Stimulated activated CD4-positive, alpha-beta T cell treated with anti-CD3 and anti-CD28 coated beads, Interleukin-12 subunit alpha, Interleukin-12 subunit beta, amount 100 ng/mL, for 48 hours (primary cell): Measurements from ENCODE around the gene RNU1-3.
A peak's percentile ranks its signal among the peaks of the same experiment; 100 is the strongest.
"Not testable (repeated sequence)": the region's sequence is repeated elsewhere in the genome, so short reads cannot be mapped to it uniquely, and the experiment has no call there.

Experiments used
- DNase-seq, 3 donors: peaks; one replicate each; pipeline ENCODE4 v3.0.0-alpha.2; 2020; ENCODE audit warnings: low read depth in 2 of 3, low spot score in 1 of 3

Gene RNU1-3

DNA sequence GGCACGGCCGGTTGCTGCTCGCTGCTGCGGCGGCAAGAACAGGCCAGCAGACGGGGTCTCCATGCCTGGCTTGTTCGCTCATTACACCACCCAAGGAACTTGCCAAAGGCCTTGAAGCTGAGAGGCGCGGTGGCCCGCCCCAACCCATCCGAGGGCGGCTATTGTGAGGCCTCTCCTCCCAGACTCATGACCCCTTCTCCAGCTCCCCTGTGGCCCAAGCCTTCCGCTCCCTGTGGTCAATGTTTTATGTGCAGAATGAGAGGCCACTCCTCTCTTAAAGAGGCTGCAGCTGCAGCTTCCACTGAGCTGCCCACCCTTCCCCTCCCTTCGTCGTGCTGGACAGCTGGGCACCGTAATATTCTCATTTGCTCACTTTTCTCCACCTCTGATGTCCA, 27.6 kb upstream of the RNU1-3 start:
- not testable (repeated sequence) for DNase-seq

DNA sequence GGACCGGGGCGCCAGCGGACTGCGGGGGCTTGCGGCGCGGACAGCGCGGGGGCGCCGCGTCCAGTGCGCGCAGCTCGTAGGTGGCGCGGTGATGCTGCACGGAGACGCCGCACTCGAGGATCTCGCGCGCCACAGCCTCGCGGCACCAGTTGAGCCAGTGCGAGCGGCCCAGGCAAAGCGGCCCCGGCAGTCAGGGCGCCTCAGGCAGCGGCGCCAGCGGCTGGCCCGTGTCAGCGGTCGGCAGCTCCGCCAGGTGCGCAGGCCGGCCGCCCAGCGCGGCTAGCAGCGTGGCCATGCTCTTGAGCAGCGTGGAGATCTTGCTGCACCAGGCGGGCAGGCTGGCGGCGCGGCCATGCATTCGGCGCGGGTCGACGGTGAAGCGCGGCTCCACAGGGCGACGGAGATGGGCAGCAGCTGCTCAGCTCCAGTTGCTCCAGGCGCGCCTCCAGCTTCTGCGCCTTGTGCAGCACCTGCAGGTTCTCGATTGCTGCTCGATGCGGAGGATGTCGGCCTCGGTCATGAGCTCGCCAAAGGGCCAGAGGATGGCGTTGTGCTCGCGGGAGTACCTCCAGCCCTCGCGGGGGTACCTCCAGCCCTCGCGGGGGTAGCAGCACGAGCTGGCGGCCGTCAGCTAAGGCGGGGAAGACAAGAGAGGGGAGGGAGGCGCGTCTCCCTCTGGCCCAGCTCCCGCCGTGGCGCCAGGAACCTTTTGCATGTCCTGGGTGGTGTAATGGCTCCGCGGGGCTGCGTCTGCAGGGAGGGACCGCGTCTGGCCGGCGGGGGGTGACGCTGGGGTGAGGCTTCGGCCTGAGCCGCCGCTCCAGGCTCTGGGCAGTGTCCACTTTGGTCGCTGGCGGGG, 26.9 kb upstream of the RNU1-3 start:
- not testable (repeated sequence) for DNase-seq

DNA sequence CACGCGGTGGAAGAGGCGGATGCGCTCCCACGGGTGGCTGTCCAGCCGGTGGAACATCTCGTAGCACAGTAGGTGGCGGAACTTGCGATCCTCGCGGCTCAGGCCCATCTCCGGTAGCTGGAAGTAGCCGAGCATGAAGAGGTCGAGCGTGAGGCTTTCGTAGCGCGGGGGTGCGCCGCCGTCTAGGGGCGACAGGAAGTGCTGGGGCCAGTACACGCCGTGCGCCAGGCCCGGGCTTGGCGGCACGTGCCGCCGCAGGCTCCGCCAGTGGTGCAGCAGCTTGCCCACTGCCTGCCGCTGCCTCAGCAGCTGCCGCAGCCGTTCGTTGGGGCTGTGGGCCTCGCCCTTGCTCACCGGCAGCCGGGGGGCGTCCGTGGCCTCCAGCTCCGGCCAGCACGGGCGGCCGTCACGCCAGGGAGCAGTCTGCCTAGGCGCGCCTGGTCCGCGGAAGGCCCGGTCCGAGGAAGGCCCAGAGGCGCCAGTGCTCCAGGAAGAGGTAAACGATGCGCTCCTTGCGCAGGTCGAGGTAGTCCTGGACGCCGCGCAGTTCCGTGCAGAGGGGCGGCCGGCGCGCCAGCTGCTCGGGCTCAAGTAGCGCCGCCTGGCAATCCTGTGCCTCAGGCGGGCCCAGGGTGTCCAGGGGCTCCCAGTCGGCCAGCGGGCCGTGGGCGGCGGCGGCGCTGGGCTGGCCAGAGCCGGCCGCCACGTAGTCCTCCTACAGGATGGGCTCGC, 26.1 kb upstream of the RNU1-3 start:
- not testable (repeated sequence) for DNase-seq

DNA sequence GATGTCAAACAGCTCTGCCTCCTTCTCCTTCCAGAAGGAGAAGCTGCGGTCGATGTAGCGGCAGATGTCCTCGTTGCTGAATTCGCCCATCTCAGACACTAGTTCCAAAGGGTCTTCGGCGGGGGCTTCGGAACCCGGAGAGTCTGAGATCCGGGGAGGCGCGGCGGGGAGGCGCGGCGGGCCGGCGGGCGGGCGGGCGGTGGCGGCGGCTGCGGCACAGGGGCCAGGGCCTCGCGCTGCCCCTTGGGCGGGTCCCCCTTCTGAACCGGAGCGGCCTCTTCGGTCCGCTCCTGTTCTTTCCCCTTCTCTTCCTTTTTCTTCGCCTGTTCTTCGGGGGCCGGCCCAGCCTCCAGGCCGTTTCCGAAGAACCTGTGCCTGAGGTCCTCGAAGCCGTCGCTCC, 25.5 kb upstream of the RNU1-3 start:
- DNase-seq, result not testable (repeated sequence)

DNA sequence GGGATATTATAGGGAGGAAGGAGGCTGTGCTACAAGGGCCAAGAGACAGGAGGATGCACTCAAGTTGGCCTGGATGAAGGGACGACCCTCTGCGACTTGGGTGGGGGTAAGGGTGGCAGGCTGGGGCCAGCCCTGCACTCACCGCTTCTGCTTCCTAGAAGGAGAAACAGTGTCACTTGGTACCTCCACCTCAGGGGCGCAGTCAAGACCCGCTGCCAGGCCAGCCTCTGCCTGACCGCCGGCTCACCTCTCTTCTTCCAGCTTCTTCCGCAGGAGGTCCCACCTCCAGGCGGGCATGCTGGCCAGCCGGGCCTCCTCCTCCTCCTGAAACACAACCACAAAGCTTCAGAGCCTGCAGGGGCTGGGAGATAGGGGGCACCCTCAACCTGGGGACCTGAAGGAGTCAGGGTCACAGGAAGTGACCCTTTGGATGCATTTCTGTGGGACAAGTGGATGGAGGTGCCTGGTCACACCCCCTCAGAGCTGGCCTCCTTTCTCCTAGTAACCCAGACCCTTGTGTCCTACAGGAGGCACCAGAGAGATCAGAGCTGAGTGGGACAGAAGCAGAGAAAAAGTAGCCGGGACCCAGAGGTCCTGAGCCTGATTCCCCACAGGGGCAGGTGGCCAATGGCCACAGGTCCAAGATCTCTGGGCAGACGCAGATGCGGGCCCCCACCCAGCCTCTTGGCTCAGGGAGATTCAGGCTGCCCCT, 24.4 kb upstream of the RNU1-3 start:
- not testable (repeated sequence) for DNase-seq

DNA sequence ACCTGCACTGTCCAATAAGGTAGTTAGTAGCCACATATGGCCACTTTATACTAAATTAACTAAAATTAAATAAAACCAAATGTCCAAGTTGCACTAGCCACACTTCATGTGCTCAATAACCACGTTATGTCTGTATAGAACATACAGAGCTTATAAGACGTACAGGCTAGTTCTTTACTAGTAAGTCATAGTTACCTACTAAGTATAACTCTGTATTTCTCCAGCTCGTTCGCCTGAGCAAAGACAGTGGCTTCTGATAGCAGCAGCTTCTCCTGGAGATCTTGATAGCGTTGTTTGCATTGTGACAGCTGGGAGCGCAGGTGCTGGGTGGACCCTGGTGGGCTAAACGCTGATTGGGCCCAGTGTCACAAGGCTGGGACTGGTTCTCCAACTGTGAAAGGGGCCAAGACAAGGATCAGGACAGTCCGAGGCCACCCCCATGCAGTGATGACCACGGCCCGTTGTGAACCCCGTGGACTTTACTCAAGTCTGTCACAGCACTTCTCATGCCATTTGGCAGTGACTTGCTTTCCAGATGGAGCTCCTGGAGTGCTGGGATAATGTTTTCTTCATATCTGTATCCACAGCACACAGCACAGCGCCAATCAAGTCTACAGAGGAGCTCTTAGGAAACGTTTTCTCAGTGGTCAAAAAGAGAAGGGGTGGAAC, 20.5 kb upstream of the RNU1-3 start:
- not testable (repeated sequence) for DNase-seq

DNA sequence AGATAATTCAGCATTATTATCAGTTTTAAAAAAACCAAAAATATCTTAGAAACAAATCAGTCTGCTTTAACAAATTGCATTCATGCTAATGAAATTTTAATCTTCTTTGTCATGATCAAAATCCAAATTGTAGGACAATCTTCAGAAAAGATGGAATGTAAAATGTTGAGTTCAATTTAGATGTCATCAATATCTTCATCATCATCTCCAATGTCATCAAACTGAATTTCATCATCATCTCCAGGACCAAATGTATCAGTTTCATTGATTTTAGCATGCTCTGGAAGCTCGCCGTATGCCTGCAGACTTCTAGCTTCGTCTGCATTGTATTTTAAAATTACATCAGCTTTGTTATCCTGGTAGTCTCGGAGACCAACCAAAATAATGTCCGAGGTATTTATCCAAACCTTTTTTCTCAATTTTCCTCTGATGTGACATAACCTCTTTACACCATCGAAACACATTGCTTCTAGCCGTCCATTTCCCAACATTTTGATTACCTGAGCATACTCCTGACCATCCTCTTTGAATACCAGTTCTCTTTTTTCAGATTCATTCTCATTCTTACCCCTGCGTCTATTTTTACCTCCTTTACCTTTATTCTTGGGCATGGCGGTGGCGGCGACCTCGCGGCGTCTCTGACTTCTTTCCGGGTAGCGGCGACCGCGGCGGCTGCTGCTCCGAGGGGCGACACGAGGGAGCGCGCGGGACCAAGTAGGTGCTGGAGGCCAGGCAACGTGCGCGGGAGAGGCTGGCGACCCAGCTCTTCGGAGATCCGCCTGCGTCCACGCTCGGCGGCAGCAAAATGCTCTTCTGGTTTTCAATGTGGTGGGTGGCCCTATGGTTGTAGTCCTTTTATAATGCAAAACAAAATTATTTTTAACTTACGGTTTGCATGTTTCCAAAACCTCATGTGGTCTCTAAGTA, 19.0 kb upstream of the RNU1-3 start:
- not testable (repeated sequence) for DNase-seq

DNA sequence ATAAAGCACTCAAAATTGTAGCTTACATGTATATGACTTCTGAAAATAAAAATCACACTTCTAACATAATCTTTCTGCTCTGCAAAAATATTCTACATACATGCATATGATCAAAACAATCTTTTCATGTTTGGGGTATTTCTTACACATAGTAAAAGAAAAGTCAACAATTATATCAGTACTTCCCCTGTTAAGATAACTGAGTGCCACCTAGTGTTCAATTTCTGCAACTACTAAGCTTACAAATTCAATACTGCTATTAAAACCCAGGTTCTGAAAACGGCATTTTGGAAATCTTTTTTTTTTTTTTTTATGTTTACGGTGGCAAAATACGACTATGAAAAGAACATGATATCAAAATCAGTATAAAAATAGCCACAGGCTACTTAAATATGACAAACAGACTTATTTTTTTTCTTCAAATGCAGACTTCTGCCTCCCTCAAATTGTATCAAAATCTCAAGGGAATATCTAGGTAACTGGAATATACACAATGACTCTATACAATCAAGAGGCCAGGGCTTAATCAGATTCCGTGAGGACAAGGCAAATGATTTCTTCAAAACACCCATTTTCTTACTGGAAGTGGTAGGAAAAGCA, 18.1 kb upstream of the RNU1-3 start:
- not testable (repeated sequence) for DNase-seq

DNA sequence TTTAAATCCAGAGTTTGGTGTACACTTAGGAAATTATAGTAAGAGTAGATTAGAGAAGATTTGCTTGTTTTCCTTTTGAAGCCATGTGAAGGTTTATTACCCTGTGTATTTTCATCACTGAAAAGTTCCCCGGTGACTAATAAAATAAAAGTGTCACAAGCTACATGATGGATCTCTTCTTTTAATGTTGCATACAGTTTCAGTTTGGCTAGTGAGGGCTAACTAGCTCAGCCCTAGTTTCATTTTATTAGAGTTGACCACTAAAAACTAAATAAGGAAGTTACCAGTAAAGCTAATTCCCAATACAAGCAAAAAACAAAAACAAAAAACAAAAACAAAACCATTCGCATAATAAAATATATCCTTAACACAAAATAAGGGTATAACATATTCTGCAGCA, 17.4 kb upstream of the RNU1-3 start:
- DNase-seq, result not testable (repeated sequence)

DNA sequence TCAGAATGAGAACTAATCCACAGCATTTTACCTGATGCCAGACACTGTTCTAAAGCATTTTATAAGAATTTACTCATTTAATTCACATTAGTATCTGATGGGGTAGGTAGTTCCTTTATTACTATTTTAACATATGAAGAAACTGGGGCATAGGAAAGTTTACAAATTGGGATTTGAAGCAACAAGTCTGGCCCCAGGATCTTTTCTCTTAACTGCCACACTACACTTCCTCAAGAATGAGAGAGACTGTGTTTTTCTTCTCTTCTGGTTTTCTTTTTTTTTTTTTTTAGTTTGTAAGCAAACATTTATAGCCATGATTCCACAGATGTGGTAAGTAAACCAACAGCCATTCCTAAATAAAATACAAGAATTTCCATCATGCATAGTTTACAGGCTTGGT, 16.1 kb upstream of the RNU1-3 start:
- DNase-seq, result not testable (repeated sequence)

DNA sequence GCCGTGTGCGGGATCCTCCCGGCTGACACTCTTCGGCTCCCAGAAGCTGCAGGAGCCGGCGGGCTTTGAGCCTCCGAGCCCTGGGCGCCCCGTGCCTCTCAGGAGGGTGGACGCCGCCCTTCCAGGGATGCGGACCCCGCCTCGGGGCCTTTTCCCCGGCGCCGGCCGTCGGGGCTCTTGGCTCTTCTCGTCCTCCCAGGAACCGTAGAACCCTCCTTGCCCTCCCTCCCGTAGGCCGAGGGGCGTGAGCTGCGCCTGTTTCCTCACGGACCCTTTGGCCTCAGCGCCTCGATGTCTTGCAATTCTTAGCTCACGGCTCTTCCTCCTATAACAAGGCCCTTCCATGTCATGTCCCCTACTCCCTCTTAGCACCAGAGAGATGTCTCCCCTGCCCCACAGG, 13.6 kb upstream of the RNU1-3 start:
- DNase-seq, result not testable (repeated sequence)

DNA sequence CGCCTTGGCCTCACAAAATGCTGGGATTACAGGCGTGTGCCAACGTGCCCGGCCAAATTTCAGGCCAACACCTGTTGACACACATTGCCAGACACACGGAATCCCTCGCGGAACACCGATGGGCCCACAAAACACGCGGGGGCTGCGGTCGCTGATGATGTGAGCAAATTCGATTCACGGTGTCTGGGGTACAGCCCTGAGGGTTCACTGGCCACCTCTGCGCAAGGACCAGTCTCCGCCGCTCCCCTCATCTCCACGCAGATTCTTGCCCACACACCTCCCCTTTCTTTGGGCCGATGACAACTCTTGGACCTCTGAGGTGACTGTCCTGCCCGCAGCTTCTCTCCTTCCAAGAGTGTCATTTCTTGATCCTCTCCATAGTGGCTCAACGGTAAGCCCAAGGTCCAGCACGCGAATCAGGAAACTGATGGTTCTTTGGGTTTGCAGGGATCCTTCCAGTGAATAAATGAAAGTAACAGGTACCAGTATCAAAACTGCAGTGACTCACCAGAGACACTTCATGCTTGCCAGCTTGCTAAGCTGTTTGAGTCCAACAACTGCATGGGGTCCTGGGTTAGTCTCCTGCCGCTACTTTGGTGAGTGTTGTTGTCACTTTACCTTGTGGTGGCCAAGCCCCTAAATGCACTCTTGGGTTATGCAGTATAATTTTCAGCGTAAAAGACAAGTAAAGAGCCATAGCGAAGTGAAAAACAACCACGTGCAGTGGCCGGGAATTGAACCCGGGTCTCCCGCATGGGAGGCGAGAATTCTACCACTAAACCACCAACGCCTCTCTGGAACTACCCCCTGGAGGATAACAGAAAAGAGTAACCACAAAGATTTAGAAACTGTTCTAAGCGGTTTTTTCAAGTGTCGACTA, 11.0 kb upstream of the RNU1-3 start:
- DNase-seq, result peak; percentile 38 to 57 (median 56)

DNA sequence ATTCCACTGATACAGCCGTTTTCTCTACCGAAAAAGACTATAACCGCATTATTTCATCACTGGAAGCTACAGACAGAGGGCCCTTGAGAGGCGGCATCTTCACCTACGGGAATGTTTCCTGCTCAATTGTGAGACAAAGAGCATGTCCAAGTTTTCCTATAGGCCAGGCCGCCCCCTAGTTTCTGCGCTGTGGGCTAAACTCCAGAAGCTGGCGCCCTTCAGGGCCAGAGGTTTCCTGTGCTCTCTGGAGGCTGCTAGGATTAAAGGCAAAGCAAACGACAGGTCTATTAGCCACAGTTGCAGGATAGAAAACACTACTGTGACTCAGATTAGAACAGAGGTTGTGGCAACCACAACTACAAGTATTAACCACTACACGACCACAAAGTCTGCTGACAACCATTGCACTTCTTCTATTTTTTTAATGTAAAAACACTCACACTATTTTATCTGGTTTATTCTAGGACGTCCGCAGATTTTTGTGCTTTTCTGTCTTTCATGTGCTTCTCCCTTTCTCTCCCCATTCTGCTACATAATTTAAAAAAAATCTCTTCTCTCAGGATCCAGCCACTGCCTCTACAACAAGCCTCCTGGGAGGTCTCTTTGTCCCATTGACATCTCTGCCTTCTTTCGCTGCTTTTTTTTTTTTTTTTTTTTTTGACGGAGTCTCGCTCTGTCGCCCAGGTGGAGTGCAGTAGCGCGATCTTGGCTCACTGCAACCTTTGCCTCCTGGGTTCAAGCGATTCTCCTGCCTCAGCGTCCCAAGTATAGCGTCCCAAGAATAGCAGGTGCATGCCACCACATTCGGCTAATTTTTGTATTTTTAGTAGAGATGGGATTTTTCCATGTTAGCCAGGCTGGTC, 10.1 kb upstream of the RNU1-3 start:
- DNase-seq, result peak in 1 of 3 donors; percentile 16

DNA sequence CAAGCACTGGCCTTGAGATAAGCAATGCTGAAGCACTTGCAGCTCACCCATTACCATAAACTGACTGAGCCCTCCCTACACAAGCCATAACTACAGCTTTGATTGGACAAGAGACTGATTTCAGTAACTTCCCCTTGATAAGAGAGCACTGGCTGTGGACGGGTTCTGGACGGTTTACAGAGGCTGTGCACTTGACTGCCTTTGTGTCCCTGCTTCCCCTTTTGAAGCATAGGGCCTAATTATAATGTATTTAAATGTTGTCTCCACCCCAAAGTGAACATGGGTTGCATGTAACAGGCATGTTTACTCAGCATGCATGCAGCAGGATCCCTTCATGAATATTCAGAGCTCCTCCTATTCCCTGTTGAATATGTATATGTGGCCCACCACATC, 8.4 kb upstream of the RNU1-3 start:
- DNase-seq, result not testable (repeated sequence)

DNA sequence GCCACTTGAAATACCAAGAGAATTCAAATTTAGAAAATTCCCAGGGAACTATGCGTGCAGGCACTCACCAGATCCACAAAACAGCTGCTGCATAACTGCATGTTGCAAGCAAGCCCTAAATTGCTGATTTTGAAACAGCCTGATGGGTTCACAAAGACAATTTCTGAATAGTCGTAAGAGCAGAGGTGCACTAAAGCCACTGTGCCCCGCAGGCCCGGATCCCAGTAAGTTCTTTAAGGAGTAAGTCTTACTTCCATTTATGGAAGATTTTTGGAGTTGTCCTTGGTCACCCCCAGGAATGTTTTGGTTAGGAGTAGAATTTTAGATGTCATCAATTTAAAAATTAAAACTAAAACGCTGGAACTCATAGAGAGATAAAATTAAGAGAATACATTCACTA, 7.2 kb upstream of the RNU1-3 start:
- not testable (repeated sequence) for DNase-seq

DNA sequence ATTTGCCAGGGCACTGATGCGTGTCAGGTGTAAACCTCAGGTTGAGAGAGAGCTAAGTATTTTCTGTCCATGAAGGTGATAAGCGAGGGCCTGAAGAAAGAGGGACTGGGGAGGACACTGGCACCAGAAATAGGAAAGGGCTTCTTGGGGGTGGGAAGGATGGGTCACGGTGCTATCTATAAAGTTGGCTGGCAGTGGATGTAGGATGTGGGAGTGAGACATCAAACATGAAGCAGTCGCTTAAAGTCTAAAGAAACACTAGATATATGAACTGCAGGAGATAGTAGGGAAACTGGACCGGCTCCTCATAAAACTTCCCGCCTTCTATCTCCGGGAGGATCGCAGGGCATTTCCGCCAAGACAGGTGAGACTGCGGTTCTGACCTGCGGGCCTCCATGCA, 912 bp downstream of the RNU1-3 start:
- DNase-seq, result not testable (repeated sequence)

DNA sequence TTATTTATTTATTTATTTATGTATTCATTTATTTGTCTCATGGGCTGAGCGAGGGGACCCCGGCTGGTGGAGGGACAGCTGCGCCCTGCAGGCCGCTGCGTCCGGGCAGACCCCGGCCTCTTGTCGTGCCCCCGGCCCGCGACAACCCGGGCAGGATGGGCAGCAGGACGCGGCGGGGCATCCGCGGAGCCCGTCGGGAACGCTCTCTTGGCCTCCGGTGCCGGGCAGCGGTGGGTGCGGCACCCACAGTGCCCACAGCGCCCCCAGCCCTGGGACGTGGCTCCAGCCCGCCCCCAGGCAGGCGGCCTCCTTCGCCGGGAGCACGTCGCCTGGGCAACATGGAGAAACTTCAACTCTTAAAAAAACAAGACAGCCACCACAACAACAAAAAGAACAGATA, 8.5 kb downstream of the RNU1-3 start:
- not testable (repeated sequence) for DNase-seq
